GM18870 (cell line): ENCODE results near the gene MYOF.
"Not testable (repeated sequence)": the region's sequence is repeated elsewhere in the genome, so short reads cannot be mapped to it uniquely, and the experiment has no call there.

Source experiments
- ATAC-seq: cut with Tn5 transposase; IDR thresholded peaks from one replicate; pipeline ENCODE4 v1.9.1; 2021; ENCODE audit warnings: moderate library complexity; ENCODE audit not compliant: unreplicated experiment

The MYOF gene

GRCh38 chr10:93456480-93456879 is 25.7 kb downstream of the MYOF start:
- no peak for ATAC-seq

GRCh38 chr10:93454736-93455135 is 27.4 kb downstream of the MYOF start:
- no peak for ATAC-seq

GRCh38 chr10:93454146-93454545 is 28.0 kb downstream of the MYOF start:
- ATAC-seq, result no peak

- ATAC-seq, result no peak
These were observed 30.0 kb downstream of the MYOF start for GRCh38 chr10:93452143-93452542.

DNA sequence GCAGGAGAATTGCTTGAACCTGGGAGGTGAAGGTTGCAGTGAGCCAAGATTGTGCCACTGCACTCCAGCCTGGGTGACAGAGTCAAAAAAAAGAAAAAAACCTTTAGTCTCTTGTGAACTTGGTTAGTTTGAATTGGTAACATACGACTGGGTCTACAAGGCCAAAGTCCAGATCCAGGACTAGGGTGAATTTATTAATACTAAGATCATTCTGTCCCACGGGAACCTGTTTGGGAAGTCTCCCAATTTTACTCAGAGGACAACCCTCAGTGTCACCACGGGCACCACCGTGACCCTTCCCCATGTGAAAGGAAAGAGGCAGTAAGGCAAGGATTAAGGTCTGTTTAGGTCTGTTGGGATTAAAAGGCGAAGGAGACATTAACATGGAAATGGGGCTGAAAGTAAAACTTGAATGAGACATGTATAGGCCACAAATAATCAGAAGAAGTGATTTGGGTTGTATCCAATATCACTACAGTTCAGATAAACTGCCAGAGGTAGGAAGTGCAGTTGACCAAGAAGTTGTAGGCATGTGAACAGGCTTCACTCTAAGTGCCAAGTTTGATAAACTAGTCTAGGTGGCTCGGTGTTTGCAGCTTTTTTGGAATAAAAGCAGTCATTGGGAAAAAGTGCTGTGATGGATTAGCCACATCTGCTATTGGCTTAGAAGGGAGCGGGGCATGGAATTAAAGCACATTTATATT is 30.7 kb downstream of the MYOF start:
- no peak for ATAC-seq

- no peak for ATAC-seq
These were observed 34.2 kb downstream of the MYOF start for GRCh38 chr10:93447970-93448369.

GRCh38 chr10:93447019-93447418 is 35.1 kb downstream of the MYOF start:
- no peak for ATAC-seq

DNA sequence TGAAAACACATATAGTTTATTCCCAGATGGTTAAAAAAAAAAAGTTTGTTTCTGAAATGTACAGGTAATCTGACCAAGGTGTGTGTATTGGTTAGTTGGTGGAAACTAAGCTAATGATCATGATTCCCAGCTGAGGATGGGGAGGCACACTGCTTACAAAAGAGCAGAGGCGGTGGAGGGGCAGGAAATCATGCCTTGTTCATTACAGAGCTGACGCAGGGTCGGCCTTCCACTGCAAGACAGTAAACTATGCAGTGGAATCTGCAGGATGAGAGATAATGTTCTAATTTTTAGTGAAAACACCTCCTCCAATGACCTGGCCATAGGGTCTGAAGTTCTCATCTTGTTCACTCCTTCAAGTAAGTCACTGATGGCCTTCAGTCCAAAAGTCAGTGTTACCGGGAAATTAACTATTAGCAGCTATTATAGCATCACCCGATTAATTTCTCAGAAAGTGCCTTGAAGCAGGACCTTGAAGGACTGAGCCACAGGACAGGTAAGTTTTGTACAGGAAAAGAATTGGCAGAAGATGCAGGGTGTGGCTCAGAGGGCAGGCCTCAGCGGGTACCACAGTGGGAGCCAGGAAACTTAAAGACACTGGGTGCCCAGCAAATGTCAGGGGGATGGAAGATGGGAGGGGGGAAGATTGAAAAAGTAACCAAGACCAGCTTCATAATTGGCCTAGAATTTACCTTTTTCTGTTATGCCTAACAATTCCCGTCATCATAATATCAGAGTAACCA is 36.0 kb downstream of the MYOF start:
- ATAC-seq, result no peak

GRCh38 chr10:93445097-93445960 is 36.8 kb downstream of the MYOF start:
- ATAC-seq, result no peak

GRCh38 chr10:93443481-93443880 is 38.7 kb downstream of the MYOF start:
- no peak for ATAC-seq

GRCh38 chr10:93442721-93443120 is 39.4 kb downstream of the MYOF start:
- ATAC-seq, result not testable (repeated sequence)

GRCh38 chr10:93440591-93441091 is 41.5 kb downstream of the MYOF start:
- no peak for ATAC-seq

DNA sequence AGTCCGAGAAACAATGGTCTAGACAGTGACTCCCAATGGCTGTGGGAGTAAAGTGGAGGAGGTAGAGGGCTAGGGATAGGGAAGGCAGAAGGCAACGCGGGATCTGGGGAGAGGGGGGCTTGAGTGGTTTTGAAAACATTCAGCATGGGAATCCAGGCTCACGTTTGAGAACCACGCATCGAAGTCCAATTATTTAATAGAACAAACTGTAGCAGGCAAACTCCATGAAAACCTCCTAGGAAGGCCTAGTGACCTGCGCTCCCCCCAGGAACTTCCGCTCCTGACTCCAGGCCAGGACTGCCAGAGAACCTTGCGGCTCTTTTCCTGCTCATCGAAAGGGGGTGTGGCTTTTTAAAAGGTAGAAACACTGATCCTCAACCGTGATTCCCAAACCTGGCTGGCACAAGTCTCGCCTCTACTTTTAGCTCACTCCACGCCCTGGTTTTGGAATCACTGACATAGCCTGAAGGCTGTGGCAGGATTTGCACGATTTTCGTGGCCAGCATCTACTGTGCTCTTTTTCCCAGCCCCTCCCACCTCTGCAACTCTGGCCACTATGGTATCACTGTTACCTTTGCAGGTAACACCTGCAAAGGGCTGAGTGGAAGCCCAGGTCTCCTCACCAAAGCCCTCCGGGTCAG is 43.4 kb downstream of the MYOF start:
- ATAC-seq, result no peak

DNA sequence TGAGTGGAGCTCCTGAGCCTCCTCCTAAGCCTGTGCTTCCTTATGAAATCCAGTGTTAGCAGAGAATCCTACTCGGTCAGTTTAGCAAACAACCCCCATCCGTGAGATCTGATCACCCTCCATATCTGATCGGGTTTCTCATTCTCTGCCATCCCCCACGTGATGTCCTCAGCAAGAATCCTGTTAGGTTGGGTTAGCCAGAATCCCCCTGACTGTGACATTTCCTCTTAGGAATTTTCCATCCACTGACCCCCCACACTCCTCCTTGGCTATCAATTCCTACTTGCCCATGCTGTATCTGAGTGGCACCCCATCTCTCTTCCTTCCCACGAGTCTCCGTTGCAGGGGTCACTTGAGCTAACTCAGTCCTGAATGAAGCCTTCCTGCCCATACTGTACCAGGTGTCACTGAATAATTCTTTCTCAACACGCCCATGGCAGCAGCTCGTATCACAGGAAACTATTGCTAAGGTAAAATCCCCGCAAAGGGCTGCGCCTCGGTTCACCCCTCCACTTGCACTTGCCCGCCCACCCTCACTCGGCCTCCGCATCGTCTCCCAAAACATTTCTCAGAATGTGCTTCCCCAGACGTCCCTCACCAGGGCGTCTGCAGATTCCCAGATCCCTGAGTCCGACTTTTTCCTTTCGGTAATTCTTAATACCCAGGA is 44.1 kb downstream of the MYOF start:
- no peak for ATAC-seq

GRCh38 chr10:93437086-93437945 is 44.8 kb downstream of the MYOF start:
- no peak for ATAC-seq

GRCh38 chr10:93436591-93437085 is 45.5 kb downstream of the MYOF start:
- ATAC-seq, result no peak

DNA sequence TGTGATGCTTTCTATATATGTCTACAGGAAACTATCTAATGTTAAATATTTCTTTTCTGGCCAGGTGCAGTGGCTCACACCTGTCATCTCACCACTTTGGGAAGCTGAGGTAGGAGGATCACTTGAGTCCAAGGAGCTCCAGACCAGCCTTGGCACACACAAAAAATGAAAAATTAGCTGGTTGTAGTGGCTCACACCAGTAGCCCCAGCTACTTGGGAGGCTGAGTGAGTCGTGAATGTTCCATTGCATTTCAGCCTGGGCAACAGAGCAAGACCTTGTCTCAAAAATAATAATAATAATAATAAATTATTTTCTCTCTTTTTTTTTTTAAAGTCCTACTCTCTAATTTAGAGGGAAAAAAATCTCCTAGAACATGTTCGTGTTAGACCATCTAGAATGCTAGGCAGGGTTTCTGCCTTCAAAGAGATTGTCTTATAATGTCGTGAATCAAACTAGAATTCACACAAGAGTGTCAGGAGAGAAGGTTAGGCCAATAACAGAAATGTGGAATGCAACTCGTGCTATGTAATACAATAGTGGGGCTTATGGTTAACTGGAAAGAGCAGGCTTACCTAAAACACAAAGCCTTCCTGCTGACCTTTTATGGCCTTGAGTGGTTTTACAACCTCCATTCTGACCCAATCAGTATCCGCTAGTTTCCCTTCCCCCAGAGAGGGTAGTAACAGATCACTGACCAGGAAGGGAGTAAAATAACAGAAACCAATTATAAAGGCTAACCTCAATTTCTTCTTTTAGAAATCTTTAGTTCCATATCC is 46.3 kb downstream of the MYOF start:
- ATAC-seq, result no peak

DNA sequence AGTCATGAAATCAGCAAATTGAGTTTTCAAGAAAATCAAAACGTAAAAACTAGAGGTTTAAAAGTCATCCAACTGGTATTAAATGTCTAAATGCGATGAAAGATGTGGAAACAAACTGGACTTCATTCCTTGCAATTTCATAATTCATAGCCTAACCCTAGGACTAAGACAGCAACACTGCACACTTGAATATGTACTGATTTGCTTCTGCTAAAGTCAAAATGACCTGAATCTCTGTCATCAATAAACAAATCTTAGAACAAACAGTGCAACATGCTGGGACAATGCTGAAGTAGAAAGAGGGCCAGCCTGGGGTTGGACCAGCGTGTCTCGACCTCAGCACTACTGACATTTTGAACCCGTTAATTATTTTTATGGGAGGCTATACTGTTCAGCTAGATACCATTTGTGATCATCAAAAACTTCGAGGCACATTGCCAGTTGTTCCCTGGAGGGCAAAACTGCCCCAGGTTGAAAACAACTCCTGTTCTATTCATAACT is 47.1 kb downstream of the MYOF start:
- no peak for ATAC-seq
